Gastrocnemius medialis (tissue), 4 donors: Measurements from ENCODE around the gene ZNF778. TPM values are rescaled to one million over a fixed set of nuclear protein-coding genes. Genes with fewer than 3 reads are reported as not detected.
A peak's percentile ranks its signal among the peaks of the same experiment; 100 is the strongest.
"Not testable (repeated sequence)": the region's sequence is repeated elsewhere in the genome, so short reads cannot be mapped to it uniquely, and the experiment has no call there.

Experiments
- ATAC-seq, 2 donors: fragments of 150-250 bp; one replicate each; pipeline ENCODE4 v1.9.1; 2016
- DNase-seq, 2 donors: peaks; one replicate each; pipeline ENCODE4 v3.0.0-alpha.2; 2019
- H3K27ac ChIP-seq, 4 donors: fragments of 200-600 bp; sonication (generic); 1 replicate in 1 of 4; 2 replicates in 3 of 4; pipeline ENCODE4 v1.5.1; 2016 to 2018; ENCODE audit warnings: mild to moderate bottlenecking in 2 of 4, moderate library complexity in 1 of 4
- H3K27me3 ChIP-seq, 3 donors: fragments of 200-600 bp; sonication (generic) in 2 of 3; 1 replicate in 1 of 3; 2 replicates in 2 of 3; pipeline versions ENCODE4 v1.5.1 to v1.6.0; 2016 to 2019; ENCODE audit warnings: mild to moderate bottlenecking in 1 of 3, moderate library complexity in 1 of 3
- H3K36me3 ChIP-seq, 2 donors: fragments of 200-600 bp; sonication (generic) in 1 of 2; one replicate each; pipeline ENCODE4 v1.5.1; 2017 to 2018
- H3K4me1 ChIP-seq, 2 donors: fragments of 200-600 bp; sonication (generic) in 1 of 2; one replicate each; pipeline ENCODE4 v1.5.1; 2016 to 2017; ENCODE audit warnings: mild to moderate bottlenecking in 2 of 2
- H3K4me3 ChIP-seq, 4 donors: fragments of 200-600 bp; sonication (generic) in 3 of 4; 1 replicate in 1 of 4; 2 replicates in 3 of 4; pipeline ENCODE4 v1.5.1; 2016 to 2019; ENCODE audit warnings: mild to moderate bottlenecking in 2 of 4
- H3K9me3 ChIP-seq, 3 donors: fragments of 200-600 bp; sonication (generic) in 2 of 3; 1 replicate in 1 of 3; 2 replicates in 2 of 3; pipeline ENCODE4 v1.5.1; 2016 to 2019
- CTCF ChIP-seq, 5 experiments: fragments of 450-650 bp in 3 of 5; fragments of 200-600 bp in 2 of 5; sonication (generic) in 2 of 5; IDR thresholded peaks in 4 of 5; conservative IDR thresholded peaks in 1 of 5; 1 replicate in 4 of 5; 2 replicates in 1 of 5; pipeline ENCODE4 v1.5.1; 2016 to 2019; ENCODE audit warnings: antibody characterized with exemption in 5 of 5, mild to moderate bottlenecking in 3 of 5, moderate library complexity in 3 of 5
- POLR2A ChIP-seq, 2 donors: fragments of 450-650 bp; IDR thresholded peaks; one replicate each; pipeline ENCODE4 v1.6.1; 2017; ENCODE audit warnings: antibody characterized with exemption in 2 of 2, mild to moderate bottlenecking in 2 of 2, moderate library complexity in 2 of 2
- in situ Hi-C, 4 donors: fragments of 200-750 bp; cut with MboI; loops; one replicate each; pipeline versions ENCODE4 v1.15.0 to v1.8.0; 2017; ENCODE audit warnings: low sequenced_read_pairs in 4 of 4
- intact Hi-C: fragments of 100-400 bp; cut with DNase I; formaldehyde crosslinking; loops from one replicate; pipeline ENCODE4 v1.15.1; 2023; ENCODE audit warnings: low total_unique reads
- total RNA-seq, 4 donors: library from RNA; depleted of rRNA; stranded (reverse); fragments of >200 nt; gene quantifications; one replicate each; pipeline versions ENCODE4 v1.1.0 to v1.2.3, GENCODE V29; 2016

Gene ZNF778
- total RNA-seq, 4 donors from 2014 or later = 10.7 to 21.3 (median 17.9) TPM

GRCh38 chr16:89244754-89245153 is 27.3 kb downstream of the ZNF778 start:
- H3K4me3 ChIP-seq = no peak overlapping the region
- no peak for TF ChIP-seq CTCF (IDR thresholded peaks at IDR 0.05 in 4 of 5, conservative IDR thresholded peaks at IDR 0.05 in 1 of 5)
- no peak for TF ChIP-seq POLR2A (IDR thresholded peaks at IDR 0.05)
- H3K9me3 ChIP-seq = no peaks in the 10 kb centered on the region
- H3K27ac ChIP-seq = no peak overlapping the region
- DNase-seq (no peak), ATAC-seq (no peak)
- no peaks in the 10 kb centered on the region for H3K36me3 ChIP-seq
- intact Hi-C loops = loop anchor here (10.0 kb wide), 2 partner anchors 410 to 1290 kb away; partner anchors contain the start of genes BANP, CHMP1A and SPATA33
- in situ Hi-C loops = loop anchor here in 1 of 4 donors (25.0 kb wide), 1 partner anchor 268 kb away; the partner anchor contains the start of gene SPG7
- peaks cover 9 to 16% (median 11%) of the 10 kb centered on the region in 3 donors for H3K27me3 ChIP-seq
- peaks cover 7 to 14% of the 10 kb centered on the region in 2 donors for H3K4me1 ChIP-seq

GRCh38 chr16:89246383-89246902 is 28.9 kb downstream of the ZNF778 start:
- Histone ChIP-seq H3K4me3 (peak overlapping the region in 3 of 4 donors; percentile 48 to 77 (median 56)), H3K4me1 (peaks cover 7 to 14% of the 10 kb centered on the region in 2 donors), H3K36me3 (no peaks in the 10 kb centered on the region), H3K9me3 (no peaks in the 10 kb centered on the region), H3K27ac (no peak overlapping the region), H3K27me3 (peaks cover 9 to 16% (median 11%) of the 10 kb centered on the region in 3 donors)
- ATAC-seq (no peak), DNase-seq (no peak)
- intact Hi-C loops = loop anchor here (10.0 kb wide), 2 partner anchors 408 to 1292 kb away; partner anchors contain the start of genes BANP, CHMP1A and SPATA33
- no peak for TF ChIP-seq CTCF (IDR thresholded peaks at IDR 0.05 in 4 of 5, conservative IDR thresholded peaks at IDR 0.05 in 1 of 5)
- TF ChIP-seq POLR2A (IDR thresholded peaks at IDR 0.05) = no peak
- in situ Hi-C loops = loop anchor here in 1 of 4 donors (25.0 kb wide), 1 partner anchor 266 kb away; the partner anchor contains the start of gene SPG7

GRCh38 chr16:89246903-89247733 is 29.6 kb downstream of the ZNF778 start:
- in situ Hi-C loops (loop anchor here in 1 of 4 donors (25.0 kb wide), 1 partner anchor 265 kb away; the partner anchor contains the start of gene SPG7), intact Hi-C loops (loop anchor here (10.0 kb wide), 2 partner anchors 408 to 1292 kb away; partner anchors contain the start of genes BANP, CHMP1A and SPATA33)
- TF ChIP-seq CTCF (IDR thresholded peaks at IDR 0.05 in 4 of 5, conservative IDR thresholded peaks at IDR 0.05 in 1 of 5) (no peak), POLR2A (IDR thresholded peaks at IDR 0.05) (no peak)
- Histone ChIP-seq H3K4me1 (peaks cover 3 to 9% of the 10 kb centered on the region in 2 donors), H3K36me3 (no peaks in the 10 kb centered on the region), H3K27ac (no peak overlapping the region), H3K9me3 (no peaks in the 10 kb centered on the region), H3K4me3 (peak overlapping the region; percentile 44 to 77 (median 52)), H3K27me3 (peaks cover 9 to 16% (median 11%) of the 10 kb centered on the region in 3 donors)
- DNase-seq (peak; percentile 78 to 81), ATAC-seq (peak; percentile 83 to 89)

GRCh38 chr16:89247734-89248075 is 30.2 kb downstream of the ZNF778 start:
- in situ Hi-C loops = loop anchor here in 1 of 4 donors (25.0 kb wide), 1 partner anchor 265 kb away; the partner anchor contains the start of gene SPG7
- H3K4me1 ChIP-seq, H3K9me3 ChIP-seq, H3K36me3 ChIP-seq, DNase-seq, H3K27ac ChIP-seq: not testable (repeated sequence)
- H3K4me3 ChIP-seq = peak overlapping the region; percentile 32 to 56 (median 44)
- intact Hi-C loops = loop anchor here (10.0 kb wide), 2 partner anchors 407 to 1293 kb away; partner anchors contain the start of genes BANP, CHMP1A and SPATA33
- H3K27me3 ChIP-seq = peaks cover 9 to 16% (median 11%) of the 10 kb centered on the region in 3 donors
- peak; percentile 64 to 74 for ATAC-seq
